Stimulated activated CD8-positive, alpha-beta memory T cell treated with anti-CD3 and anti-CD28 coated beads, Interleukin-15, amount 100 ng/mL, for 4 hours (primary cell): ENCODE measurements around the gene THAP2.

Source experiments
- DNase-seq, 2 donors: peaks; one replicate each; pipeline ENCODE4 v3.0.0-alpha.2; 2020; ENCODE audit warnings: low read depth in 2 of 2

Gene THAP2

DNA sequence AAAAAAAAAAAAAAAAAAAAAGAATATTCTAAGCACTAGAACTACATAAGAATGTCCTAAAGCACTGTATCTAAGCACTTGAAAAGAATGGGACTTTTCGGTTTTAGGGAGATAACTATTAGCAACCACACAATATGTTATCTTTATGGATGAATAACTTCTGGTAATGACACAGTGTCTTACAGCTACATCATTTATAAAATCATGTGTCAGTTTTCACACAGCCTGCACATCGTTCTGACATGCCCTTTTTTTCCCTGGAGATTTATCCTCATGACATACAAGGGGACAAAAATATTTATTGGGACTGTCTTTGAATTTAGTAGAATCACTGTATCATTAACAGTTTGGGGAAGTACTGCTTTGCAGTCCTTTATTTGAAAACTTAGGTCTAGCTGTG is 39.1 kb downstream of the THAP2 start:
- DNase-seq, result no peak

DNA sequence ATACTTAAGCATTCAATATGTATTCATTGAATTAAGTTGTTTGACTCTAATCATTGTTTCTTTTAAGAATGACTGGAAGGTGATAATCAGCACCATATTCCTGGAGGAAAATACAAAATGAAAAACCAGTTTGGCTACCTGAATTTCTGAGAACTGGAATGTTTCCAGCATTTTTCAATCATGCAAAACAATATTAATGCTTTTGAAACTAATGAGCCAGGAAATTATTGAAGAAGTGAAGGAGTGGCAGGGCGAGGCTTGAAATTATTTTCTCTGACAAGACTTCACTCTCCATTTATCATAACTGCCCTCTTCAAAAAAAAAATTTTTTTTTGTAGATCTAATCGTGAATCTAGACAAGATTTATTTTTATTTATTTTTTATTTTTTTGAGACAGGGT is 40.8 kb downstream of the THAP2 start:
- no peak for DNase-seq

DNA sequence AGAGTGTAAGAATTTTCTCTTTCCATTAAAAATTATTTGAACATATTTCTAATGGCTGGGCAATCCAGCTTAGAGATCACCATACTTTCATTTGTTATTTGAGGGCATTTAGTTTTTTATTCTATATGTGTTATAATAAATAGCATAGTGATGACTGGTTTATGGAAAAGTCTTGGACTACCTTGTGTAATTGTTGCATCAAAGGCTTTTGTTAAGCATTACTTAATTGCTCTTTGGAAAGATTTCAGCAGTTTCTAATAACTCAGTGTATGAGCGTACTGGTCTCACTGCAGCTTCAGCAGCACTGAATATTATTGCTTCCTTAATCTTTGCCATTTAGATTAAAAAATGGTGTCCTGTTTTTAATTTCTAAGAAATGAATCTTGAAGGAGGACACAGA is 44.6 kb downstream of the THAP2 start:
- no peak for DNase-seq

DNA sequence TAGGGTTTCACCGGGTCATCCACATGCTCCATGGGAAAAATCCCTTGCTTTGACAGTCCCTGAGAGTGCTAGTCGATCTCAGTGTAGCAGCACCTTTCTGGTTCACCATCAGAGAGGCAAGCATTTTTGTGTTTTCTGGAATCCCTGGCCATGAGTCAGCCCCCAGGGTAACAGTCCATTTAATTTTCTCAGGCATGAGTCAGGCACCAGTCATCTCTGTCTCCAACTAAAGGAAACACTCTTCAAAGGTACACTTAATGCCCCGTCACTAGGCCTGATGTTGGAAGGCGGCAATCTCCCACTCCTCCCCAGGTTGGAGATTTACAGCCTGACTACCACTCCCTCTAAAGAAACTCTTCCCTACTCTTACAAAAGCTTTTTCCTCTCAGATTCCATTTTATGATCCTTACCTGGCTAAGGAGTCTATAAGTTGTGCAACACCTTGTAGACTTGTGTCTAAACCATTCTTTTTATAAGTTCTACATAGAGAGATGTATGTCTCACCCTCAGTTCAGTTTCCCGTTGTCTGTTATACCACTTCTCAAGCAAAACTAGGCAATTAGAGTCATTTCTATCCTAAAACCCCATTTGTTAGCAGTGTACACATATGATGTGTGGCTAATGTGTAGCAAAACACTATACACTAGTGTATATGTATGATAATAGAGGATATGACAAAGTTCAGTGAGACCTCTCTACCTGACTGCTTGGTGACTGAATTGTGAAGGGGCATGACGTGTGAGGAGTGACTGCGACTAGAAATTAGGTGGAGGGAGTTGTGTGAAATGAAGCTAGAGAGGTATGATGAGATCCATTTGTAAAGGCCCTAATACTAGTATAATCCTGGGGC is 46.4 kb downstream of the THAP2 start:
- no peak for DNase-seq

DNA sequence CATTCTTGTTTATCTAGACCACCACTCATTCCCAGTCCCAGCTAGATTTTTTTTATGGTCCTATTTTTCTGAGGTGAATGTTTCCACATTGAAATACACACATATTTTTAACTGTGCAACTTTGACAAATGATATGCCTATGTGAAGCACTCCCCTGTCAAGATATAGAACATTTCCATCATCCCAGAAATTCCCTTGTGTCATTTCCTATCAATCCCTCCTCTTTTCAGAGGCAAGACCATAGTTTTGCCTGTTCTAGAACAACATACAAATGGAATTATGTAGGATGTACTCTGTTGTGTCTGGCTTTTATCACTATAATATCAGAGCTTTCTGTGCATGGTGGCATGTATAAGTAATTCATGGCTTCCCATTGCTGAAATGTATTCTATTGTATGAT is 54.5 kb downstream of the THAP2 start:
- DNase-seq, result no peak

DNA sequence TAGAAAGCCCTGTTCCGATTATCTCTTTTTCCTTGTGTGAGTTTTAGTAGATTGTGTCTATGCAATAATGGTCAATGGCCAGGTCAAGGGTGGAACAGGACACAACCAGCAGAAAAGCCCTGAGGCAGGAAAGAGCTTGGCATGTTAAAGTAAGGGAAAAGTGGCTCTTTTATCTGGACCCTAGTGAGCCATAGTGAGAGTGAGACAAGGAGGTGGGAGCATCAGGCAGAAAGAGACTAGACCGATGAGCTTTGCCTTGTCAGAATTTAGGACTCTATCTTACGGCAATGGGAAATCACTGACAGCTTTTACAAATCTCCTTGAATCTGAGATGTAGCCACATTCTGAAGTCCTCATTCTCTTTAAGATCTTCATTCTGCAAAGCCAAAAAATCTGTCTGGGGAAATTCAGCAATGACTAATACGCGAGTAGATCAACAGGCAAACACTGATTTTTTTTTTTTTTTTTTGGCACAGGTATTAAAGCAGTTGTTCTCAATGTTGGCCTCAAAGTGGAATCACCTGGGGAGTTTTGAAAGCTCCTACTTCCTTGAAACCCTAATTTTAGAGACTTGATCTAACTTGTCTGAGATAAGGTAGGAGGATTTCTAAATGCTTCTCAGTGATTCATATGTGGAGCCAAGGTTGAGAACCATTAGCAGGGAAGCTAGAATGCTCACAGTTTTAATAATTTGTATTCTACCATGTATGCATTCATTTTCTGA is 55.7 kb downstream of the THAP2 start:
- no peak for DNase-seq

DNA sequence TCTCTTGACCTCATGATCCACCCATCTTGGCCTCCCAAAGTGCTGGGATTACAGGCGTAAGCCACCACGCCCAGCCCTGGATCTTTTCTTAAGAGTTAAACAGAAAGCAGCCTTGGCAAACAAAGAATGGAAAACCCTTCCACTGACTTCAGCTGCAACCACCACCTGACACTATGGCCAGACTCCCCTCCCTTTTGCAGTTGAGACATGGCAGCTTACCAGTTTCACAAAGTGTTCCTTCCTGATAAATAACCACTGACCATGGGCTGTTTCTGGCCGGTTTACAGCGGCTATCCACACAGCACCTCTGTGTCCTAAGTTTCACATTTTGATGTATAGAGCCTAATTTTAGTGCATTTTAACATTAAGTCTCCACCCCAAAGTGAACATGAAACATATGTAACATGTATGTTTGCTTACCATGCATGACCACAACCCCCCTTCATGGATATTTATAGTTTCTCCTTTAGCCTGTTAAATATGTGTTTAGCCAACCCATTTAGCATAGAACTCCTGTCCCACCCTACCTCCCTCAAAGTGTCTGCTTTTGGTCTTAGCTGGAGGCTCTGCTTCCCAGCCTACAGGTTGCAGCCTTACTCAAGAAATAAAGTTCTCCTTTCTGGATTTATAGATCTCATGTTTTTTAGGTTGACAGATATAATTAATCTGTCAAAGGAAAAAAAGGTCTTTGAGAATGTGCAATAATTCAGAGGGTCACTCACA is 57.8 kb downstream of the THAP2 start:
- no peak for DNase-seq

DNA sequence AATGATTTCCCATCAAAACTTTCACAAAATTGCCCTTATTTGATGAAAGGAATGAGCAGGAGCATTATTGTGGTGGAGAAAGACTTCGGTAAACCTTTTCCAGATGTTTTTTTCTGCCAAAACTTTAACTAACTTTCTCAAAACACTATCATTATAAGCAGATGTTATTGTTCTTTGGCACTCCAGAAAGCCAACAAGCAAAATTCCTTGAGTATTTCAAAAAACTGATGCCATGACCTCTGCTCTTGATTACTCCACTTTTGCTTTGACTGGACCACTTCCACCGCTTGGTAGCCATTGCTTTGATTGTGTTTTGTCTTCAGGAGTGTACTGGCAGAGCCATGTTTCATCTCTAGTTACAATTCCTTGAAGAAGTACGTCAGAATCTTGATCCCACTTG is 60.9 kb downstream of the THAP2 start:
- DNase-seq, result no peak

DNA sequence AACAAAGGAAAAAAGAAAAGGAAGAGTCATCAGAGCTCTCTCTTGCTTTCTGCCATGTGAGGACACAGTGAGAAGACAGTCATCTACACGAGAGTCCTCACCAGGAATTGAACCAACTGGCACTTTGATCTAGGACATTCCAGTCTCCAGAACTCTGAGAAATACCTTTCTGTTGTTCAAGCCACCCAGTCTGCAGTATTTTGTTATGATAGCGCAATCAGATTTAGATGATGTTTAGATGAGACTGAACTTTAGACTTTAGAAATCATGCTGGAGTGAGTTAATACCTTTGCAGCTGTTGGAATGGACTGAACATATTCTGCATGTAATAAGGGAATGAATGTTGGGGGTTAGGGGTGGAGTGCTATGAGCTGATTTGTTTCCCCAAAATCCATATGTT is 62.4 kb downstream of the THAP2 start:
- DNase-seq, result no peak

DNA sequence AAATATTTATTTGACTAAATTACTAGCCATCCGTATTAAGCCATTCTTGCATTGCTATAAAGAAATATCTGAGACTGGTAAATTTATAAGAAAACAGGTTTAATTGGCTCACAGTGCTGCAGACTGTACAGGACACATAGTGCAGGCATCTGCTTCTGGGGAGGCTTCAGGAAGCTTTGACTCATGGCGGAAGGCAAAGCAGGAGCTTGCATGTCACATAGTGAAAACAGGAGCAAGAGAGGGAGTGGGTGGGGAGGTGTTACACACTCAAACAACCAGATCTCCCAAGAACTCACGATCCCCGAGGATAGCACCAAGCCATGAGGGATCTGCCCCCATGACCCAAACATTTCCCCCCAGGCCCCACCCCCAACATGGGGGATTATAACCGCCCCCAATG is 63.9 kb downstream of the THAP2 start:
- no peak for DNase-seq
